Ovary (tissue), 3 donors: Measurements from ENCODE around the gene COBL.

Experiments used
- EP300 ChIP-seq: sonication (generic); formaldehyde crosslinking; IDR thresholded peaks from one replicate; pipeline ENCODE4 v1.6.1; 2017; ENCODE audit warnings: antibody characterized with exemption
- POLR2A ChIP-seq: fragments of 450-650 bp; IDR thresholded peaks from one replicate; pipeline ENCODE4 v1.6.1; 2017; ENCODE audit warnings: antibody characterized with exemption, mild to moderate bottlenecking, moderate library complexity
- TF ChIP-seq, protein P1 (sequence below), 3 donors: fragments of 450-650 bp in 2 of 3; fragments of 200-600 bp in 1 of 3; IDR thresholded peaks; one replicate each; pipeline versions ENCODE4 v1.5.1 to v1.8.0; 2016 to 2022; ENCODE audit warnings: antibody characterized with exemption in 3 of 3, mild to moderate bottlenecking in 1 of 3
- donor health status: DM: no; HTN: no; CAD: no.

DNA sequence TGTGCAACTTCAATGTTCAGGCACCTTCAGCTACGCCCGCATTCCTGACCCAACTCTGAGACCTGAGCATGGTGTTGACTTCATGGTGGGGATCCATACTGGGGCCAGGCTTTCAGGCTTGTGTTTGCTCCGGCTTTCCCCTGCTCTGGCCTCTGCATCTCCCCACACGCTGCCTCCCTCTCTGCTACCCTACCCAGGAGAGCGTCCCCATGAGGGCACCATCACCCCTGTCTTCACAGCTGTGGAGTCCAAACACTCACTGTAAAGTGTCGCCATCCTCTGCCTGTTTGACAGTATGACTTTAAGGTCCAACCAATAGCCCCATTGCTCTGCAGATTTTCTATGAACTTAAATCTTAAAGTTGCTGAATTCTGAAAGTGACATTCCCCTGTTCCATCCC lies 334.9 kb downstream of the COBL start:
- TF ChIP-seq, protein P1, sequence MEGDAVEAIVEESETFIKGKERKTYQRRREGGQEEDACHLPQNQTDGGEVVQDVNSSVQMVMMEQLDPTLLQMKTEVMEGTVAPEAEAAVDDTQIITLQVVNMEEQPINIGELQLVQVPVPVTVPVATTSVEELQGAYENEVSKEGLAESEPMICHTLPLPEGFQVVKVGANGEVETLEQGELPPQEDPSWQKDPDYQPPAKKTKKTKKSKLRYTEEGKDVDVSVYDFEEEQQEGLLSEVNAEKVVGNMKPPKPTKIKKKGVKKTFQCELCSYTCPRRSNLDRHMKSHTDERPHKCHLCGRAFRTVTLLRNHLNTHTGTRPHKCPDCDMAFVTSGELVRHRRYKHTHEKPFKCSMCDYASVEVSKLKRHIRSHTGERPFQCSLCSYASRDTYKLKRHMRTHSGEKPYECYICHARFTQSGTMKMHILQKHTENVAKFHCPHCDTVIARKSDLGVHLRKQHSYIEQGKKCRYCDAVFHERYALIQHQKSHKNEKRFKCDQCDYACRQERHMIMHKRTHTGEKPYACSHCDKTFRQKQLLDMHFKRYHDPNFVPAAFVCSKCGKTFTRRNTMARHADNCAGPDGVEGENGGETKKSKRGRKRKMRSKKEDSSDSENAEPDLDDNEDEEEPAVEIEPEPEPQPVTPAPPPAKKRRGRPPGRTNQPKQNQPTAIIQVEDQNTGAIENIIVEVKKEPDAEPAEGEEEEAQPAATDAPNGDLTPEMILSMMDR (IDR thresholded peaks at IDR 0.05): no peak
- TF ChIP-seq EP300 (no peak), POLR2A (no peak)
